HCEC 1CT (cell line): ENCODE data around the gene SPP2.
A peak's percentile ranks its signal among the peaks of the same experiment; 100 is the strongest.

ENCODE experiments used
- DNase-seq: peaks from one replicate; pipeline ENCODE4 v3.0.0-alpha.2; 2017

SPP2 gene

DNA sequence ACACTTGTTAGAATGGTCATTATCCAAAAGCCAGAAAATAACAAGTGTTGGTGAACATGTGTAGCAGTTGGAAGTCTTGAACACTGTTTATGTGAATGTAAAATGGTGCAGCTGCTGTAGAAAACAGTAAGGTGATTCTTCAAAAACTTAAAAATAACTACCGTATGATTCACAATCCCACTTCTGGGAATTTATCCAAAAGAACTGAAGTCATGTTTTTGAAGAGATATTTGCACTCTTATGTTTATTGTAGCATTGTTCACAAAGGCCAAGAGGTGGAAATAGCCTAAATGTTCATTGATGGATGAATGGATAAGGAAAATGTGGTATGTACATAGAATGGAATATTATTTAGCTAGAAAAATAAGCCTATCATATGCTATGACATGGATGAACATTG, 6.3 kb upstream of the SPP2 start:
- peak; percentile 82 for DNase-seq

DNA sequence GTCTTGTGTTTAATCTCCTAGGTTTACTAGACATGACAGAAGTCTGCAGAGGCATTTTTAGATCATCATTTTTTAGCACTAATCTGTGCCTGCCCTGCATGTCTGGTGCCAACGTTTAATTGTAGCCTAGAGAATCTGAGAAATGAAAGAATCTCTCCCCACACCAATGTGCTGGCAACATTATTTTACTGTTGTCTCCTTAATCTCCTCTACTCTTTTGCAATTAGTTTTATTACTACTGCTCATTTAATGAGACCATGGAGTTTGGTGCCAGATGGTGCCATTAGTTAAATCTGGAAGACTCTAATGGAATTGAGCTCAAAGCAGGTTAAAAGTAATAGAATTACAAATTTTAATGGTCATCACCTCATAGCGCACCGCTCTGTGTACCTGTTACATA, 4.0 kb upstream of the SPP2 start:
- no peak for DNase-seq

DNA sequence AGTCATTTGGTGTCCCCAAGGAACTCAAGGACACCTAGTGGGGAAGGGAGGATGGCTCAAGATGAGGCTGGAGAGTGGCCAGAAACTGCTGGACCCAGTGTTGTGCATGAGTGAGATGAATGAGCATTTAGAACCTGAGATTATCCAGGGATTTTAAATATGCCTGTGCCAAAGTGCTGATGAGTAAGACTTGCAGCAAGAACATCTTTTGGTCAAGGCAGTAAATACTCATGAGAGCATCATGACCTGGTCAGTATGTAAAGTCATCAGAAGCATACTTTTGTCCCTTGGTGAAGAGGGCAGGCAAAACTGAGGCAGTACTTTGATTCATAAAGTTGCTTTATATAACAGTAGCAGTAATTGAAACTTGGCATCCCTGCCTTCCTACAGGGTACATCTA, 3.1 kb upstream of the SPP2 start:
- peak; percentile 45 for DNase-seq

DNA sequence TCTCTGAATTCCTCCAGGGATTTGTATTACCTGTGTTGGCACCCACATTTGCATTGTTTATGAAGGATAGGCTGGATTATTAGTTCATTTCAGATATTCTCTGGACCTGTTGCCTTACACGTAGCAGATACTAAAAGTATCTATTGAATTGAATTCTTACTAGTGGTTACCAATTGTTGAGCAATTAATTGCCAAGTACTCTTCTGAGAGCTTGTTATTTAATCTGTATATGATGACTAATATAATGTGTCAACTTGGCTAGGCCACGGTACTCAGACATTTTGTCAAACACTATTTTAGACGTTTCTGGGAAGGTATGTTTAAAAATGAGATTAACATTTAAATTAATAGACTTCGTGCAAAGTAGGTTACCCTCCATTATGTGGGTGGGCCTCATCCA, 2.5 kb upstream of the SPP2 start:
- DNase-seq = peak; percentile 41

DNA sequence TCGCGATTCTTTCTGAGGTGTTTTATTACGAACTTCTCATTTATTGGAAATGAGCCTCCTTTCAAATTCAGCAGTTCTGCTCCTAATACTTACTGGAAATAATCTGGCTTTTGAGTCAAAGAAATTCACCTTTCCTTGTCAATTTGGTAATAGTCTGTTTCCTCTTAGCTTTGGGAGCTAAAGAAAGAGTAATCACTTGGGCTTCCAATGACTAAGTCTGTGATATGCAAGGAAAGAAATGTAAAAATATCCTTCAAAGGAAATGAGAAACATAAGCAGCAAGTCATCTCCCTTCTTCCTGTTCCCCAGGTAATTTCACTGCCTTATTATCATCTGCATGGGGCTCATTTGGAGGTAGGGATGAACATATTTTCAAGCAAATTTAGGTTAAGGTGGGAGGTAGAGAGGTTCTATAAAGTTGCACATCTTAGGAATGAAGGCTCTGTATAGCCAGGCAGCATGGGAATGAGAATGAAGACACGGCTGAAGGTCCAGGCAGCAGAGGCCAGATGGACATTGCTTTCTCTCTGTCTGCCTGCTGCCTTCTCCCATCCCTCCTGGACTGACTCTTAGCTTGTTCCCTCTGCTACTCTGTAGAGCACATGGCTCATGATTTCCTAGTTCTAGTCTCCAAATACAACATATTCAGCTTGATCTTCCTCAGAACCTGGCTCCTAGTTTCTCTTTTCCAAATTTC, 1.0 kb downstream of the SPP2 start:
- DNase-seq = peak; percentile 35

GRCh38 chr2:234058881-234059280, 8.4 kb downstream of the SPP2 start:
- no peak for DNase-seq

- no peak for DNase-seq
These were observed 9.7 kb downstream of the SPP2 start for GRCh38 chr2:234060236-234060635.

GRCh38 chr2:234061624-234062257, 11.2 kb downstream of the SPP2 start:
- no peak for DNase-seq

DNA sequence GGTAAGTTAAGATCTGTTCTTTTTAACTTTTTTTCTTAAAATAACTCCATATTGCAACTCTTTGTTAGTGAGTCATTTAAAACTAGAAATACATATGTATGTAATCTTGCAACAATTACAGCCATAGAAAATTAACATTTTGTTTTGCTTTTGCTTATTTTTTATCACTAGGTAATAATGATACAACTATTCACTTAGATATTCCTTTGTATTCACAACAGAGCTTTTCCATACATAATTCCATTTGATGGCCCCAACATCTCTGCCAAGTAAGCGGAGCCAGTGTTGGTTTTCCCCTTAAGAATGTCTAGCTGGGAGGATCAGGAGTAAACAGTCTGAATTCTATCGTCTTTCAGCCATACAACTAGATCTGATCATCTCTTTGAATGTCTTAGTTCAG, 16.1 kb downstream of the SPP2 start:
- DNase-seq = no peak

GRCh38 chr2:234071664-234072063, 21.2 kb downstream of the SPP2 start:
- DNase-seq = no peak

DNA sequence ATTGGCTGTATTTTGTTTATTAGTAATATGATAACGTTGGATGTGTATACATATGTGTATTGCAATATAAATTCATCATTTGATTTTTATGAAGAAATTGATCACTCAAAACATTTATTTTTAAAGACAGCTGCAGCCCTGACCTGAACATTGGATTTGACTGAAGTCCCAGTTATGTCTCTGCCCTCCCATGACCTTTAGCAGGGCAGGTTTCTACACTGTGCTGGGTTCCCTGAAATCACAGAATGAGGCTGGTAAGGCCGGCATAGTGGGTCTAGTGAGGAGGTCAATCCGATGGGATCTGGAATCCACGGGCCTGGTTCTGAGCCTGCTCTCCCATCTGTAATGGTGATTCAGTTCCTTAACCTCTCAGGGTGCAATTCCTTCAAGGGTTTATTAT, 22.0 kb downstream of the SPP2 start:
- no peak for DNase-seq

GRCh38 chr2:234074751-234075517, 24.4 kb downstream of the SPP2 start:
- DNase-seq = no peak

- DNase-seq = no peak
These were observed 25.0 kb downstream of the SPP2 start for GRCh38 chr2:234075518-234075915.

- no peak for DNase-seq
These were observed 25.4 kb downstream of the SPP2 start for GRCh38 chr2:234075947-234076346.

DNA sequence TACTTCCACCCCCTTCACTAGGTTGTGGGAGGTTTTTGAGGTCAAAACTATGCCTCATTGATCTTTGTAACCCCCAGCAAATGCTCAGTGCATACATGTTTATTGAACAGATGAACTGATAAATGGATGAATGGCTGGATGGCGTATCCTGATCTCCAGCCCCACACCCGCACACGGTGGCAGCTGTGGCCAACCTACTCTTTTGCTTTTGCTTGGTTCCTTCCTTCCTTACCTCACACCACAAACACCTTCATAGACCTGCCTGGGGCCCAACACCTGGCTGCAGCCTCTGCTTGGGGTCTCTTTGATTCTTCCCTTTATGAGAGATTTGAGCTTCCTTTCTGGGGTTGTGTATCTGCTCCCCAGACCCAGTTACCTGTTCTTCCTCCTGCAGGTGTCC, 25.9 kb downstream of the SPP2 start:
- no peak for DNase-seq

- DNase-seq = no peak
These were observed 27.6 kb downstream of the SPP2 start for GRCh38 chr2:234078129-234078528.

GRCh38 chr2:234081970-234082822, 31.7 kb downstream of the SPP2 start:
- no peak for DNase-seq

DNA sequence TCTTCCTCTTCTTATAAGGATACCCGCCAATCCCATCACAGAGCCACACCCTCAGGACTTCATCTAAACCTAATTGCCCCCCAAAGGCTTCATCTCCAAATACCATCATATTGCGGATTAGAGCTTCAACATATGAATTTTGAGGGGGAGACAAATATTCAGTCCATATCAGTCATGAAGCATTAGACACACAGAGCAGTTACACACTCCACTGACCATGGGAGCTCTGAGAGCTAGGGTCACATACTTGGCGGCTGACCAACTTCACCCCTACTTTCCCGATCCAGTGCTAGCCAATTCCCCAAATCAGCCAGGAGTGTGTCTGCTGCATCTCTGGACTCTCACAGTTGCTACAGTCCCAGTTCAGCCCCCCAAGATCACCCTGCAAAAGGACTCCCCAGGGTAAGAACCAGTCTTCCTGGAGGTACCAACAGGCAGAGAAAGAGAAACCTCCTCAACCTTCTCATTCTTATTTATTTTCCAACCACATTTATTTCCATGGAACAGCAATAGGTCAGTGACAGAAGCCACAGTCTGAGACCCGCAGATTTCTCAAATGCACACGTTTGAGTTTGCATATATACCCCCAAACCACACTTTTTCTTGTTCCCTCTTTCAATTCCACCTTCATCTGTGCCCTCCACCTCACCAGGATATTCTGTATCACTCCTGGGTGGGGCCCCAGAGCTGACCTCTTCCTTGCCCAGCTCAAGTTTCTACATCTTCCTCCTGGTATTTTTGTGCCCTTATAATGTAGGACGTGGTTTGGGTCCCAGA, 33.3 kb downstream of the SPP2 start:
- no peak for DNase-seq

DNA sequence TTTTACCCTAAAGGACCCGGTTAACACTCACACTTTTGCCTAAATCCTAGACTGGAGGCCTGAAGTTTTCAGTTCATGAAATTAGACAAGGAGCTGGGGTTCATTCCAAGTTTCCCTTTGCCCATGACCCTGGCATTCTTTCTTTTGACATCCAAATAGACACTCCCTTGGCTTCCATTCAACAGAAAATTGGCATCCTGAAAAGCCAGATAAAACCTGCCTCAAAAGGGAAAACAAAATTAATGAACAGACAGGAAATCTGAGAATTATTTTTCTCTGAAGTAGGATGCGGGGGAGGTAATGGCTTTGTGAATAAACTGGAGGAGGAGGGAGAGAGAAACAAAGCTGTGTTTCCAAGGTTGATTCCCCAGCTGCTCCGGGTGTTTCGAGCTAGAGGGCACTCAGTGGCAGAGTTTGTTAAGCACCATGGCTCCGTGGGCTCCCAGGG, 41.0 kb downstream of the SPP2 start:
- no peak for DNase-seq

GRCh38 chr2:234091883-234092282, 41.4 kb downstream of the SPP2 start:
- no peak for DNase-seq

GRCh38 chr2:234092344-234092743, 41.8 kb downstream of the SPP2 start:
- DNase-seq = no peak

GRCh38 chr2:234095301-234095700, 44.8 kb downstream of the SPP2 start:
- no peak for DNase-seq
